Uterus (tissue), 2 donors: Measurements from ENCODE around the gene HPSE2.

Experiments used
- CTCF ChIP-seq, 4 experiments: fragments of 200-600 bp in 2 of 4; fragments of 450-650 bp in 2 of 4; sonication (generic) in 2 of 4; IDR thresholded peaks; one replicate each; pipeline ENCODE4 v1.5.1; 2016 to 2019; ENCODE audit warnings: antibody characterized with exemption in 4 of 4, mild to moderate bottlenecking in 2 of 4, moderate library complexity in 1 of 4
- POLR2A ChIP-seq, 2 donors: fragments of 450-650 bp; IDR thresholded peaks; one replicate each; pipeline ENCODE4 v1.6.1; 2016; ENCODE audit warnings: antibody characterized with exemption in 2 of 2, mild to moderate bottlenecking in 1 of 2, moderate library complexity in 1 of 2

GRCh38 chr10:98997596-98997995, 238.1 kb downstream of the HPSE2 start:
- TF ChIP-seq CTCF (IDR thresholded peaks at IDR 0.05) (no peak), POLR2A (IDR thresholded peaks at IDR 0.05) (no peak)
